Erythroblast (primary cell): Measurements from ENCODE around the gene SPATA6L.

Source experiments
- GATA1 ChIP-seq: IDR thresholded peaks from 2 replicates; pipeline ENCODE4 v1.6.1; 2011; ENCODE audit warnings: low read depth, mild to moderate bottlenecking, control low read depth, low read length, moderate library complexity
- POLR2A ChIP-seq: IDR thresholded peaks from 2 replicates; pipeline ENCODE4 v1.6.1; 2011; ENCODE audit warnings: mild to moderate bottlenecking, low read length

DNA sequence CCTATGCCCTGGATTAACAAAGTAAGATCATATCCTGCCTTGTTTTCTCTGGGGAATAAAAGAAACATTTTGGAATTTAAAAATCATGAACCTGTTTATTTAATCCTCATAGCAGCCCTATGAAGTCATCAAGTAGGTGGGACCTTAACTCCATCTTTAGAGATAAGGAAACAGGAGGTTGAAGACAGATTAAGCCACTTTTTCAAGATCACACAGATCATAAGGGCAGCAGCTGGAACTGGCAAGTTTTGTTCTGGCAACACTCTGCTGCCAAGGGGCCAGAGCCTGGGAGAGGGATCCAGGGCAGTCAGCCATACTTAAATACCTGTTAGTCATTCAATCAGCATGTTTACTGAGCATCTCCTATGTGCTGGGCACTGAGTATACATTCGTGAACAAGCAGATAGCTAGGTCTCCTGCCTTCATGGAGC, 112.3 kb downstream of the SPATA6L start:
- TF ChIP-seq POLR2A: no peak
- TF ChIP-seq GATA1: no peak
